Neural crest cell (in vitro differentiated cells): ENCODE data around the gene FRMD3. TPM values are rescaled to one million over a fixed set of nuclear protein-coding genes. Genes with fewer than 3 reads are reported as not detected.

ENCODE experiments used
- DNase-seq: peaks from one replicate; pipeline ENCODE4 v3.0.0; 2021; ENCODE audit warnings: low read depth, mixed read lengths, low spot score
- H3K27ac Mint-ChIP-seq: one replicate; pipeline ENCODE4 v1.8.0; 2021; ENCODE audit warnings: mild to moderate bottlenecking, mixed read lengths; ENCODE audit not compliant: unreplicated experiment
- H3K27me3 Mint-ChIP-seq: 2 replicates; pipeline ENCODE4 v1.8.0; 2021; ENCODE audit warnings: low read depth, mild to moderate bottlenecking, mixed read lengths
- H3K36me3 Mint-ChIP-seq: 2 replicates; pipeline ENCODE4 v1.8.0; 2021; ENCODE audit warnings: low read depth, mild to moderate bottlenecking, mixed read lengths
- H3K4me1 Mint-ChIP-seq: 2 replicates; pipeline ENCODE4 v1.8.0; 2021; ENCODE audit warnings: mixed read lengths
- H3K4me3 Mint-ChIP-seq: one replicate; pipeline ENCODE4 v1.8.0; 2021; ENCODE audit warnings: mild to moderate bottlenecking, mixed read lengths
- H3K9me3 Mint-ChIP-seq: 2 replicates; pipeline ENCODE4 v1.8.0; 2021; ENCODE audit warnings: mixed read lengths
- total RNA-seq: library from RNA; stranded (reverse); gene quantifications from 2 replicates; pipeline ENCODE4 v1.2.1, GENCODE V29; 2021
- TF ChIP-seq, protein P1 (sequence below): fragments of 200-600 bp; sonication (generic); conservative IDR thresholded peaks from 2 replicates; pipeline ENCODE4 v1.5.0; 2021; ENCODE audit warnings: antibody characterized with exemption, mild to moderate bottlenecking

FRMD3 gene
- total RNA-seq, 1 donor from 2014 or later: 2.3 TPM

DNA sequence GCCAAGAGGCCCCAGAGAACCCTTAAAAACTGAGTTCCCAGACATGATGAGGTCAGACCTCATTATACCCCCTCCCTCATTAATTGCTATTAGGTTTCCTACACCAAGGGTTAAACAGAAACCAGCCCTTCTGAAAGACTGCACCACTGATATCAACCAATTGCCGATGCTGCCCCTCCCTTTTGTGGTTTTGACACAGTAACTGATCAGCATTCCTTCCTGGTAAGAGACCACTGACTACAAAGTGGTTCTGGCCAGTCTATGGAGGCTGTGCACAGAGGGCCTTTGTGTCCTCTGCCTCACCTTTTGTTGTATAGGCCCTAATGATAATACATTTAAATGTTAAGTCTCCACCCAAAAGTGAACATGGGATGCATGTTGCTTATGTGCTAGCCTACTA is 201.5 kb downstream of the FRMD3 start:
- no peak for DNase-seq
- no peaks in the 10 kb centered on the region for H3K4me1 Mint-ChIP-seq
- TF ChIP-seq, protein P1, sequence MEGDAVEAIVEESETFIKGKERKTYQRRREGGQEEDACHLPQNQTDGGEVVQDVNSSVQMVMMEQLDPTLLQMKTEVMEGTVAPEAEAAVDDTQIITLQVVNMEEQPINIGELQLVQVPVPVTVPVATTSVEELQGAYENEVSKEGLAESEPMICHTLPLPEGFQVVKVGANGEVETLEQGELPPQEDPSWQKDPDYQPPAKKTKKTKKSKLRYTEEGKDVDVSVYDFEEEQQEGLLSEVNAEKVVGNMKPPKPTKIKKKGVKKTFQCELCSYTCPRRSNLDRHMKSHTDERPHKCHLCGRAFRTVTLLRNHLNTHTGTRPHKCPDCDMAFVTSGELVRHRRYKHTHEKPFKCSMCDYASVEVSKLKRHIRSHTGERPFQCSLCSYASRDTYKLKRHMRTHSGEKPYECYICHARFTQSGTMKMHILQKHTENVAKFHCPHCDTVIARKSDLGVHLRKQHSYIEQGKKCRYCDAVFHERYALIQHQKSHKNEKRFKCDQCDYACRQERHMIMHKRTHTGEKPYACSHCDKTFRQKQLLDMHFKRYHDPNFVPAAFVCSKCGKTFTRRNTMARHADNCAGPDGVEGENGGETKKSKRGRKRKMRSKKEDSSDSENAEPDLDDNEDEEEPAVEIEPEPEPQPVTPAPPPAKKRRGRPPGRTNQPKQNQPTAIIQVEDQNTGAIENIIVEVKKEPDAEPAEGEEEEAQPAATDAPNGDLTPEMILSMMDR: no peak
- H3K36me3 Mint-ChIP-seq: no peaks in the 10 kb centered on the region
- no peak overlapping the region for H3K4me3 Mint-ChIP-seq
- H3K27me3 Mint-ChIP-seq: no peaks in the 10 kb centered on the region
- H3K9me3 Mint-ChIP-seq: no peaks in the 10 kb centered on the region
- H3K27ac Mint-ChIP-seq: peak overlapping the region; percentile 5

DNA sequence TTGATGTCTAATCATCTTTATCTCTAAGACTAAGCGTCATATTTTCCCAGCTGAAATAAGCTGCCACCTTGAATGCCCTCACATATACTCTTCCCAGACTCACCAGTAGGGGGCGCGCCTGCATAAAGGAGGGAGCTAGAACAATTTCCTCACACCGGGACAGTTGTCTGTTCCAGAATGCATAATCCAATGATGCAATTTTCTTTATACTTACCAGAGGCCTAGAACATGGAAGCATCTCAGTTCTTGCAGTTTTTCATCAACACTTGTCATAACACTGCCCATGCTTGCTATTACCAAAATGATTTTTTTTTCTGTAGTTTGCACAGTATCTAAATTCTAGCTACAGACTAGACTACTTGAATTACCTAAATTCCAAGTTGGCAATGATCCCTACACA is 203.9 kb downstream of the FRMD3 start:
- peak; percentile 81 for DNase-seq
- no peak overlapping the region for H3K27ac Mint-ChIP-seq
- H3K4me1 Mint-ChIP-seq: no peaks in the 10 kb centered on the region
- H3K4me3 Mint-ChIP-seq: no peak overlapping the region
- H3K9me3 Mint-ChIP-seq: no peaks in the 10 kb centered on the region
- no peaks in the 10 kb centered on the region for H3K27me3 Mint-ChIP-seq
- TF ChIP-seq, protein P1: peak; percentile 94
- no peaks in the 10 kb centered on the region for H3K36me3 Mint-ChIP-seq

- Mint-ChIP-seq H3K4me1 (peaks cover 14% of the 10 kb centered on the region), H3K27ac (no peak overlapping the region), H3K9me3 (no peaks in the 10 kb centered on the region), H3K36me3 (no peaks in the 10 kb centered on the region), H3K27me3 (no peaks in the 10 kb centered on the region), H3K4me3 (no peak overlapping the region)
- TF ChIP-seq, protein P1: peak; percentile 38
- DNase-seq: no peak
These were observed 207.7 kb downstream of the FRMD3 start for GRCh38 chr9:83330207-83331196.

DNA sequence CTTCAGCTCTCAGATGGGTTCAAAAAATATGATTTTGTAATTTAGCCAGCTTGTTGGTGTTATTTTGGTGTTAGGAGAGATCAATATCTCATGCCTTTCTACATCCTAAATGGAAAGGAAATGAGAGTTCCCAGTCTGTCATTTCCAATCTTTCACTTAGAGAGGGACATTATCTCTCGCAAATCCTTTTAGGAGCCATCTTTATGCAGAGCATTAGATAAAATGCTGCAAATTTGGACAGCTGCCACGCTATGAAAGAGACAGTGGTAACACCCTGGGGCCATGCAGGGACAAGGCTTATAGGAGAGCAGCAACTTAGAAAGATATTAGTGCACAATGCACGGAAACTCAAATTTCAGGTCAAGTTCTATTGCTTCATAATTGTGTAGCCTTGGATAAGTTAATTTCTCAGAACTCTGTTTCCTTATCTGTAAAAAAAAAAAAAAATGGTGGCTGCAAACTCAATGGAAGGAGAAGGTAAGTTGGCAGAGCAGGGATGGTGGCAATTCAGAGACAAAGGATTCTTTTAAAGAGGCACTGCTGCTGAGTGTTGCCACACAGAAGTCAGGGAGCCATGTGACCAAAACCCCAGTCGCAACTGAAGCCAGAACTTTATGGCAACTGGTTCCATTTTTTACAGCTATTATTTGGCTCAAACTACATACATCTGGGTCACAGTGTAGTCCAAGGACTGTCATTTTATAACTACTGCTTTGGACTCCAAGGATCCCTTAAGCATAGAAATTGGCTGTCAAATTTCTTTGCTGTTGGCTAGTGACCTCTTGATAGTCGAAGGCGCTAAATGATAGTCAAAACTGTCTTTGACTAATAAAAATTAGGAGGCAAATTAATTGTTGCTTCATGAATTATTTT is 210.2 kb downstream of the FRMD3 start:
- peak overlapping the region; percentile 7 for H3K27ac Mint-ChIP-seq
- H3K4me1 Mint-ChIP-seq: peaks cover 14% of the 10 kb centered on the region
- H3K27me3 Mint-ChIP-seq: no peaks in the 10 kb centered on the region
- no peak overlapping the region for H3K4me3 Mint-ChIP-seq
- TF ChIP-seq, protein P1: no peak
- DNase-seq: no peak
- H3K36me3 Mint-ChIP-seq: no peaks in the 10 kb centered on the region
- peaks cover 1% of the 10 kb centered on the region for H3K9me3 Mint-ChIP-seq

DNA sequence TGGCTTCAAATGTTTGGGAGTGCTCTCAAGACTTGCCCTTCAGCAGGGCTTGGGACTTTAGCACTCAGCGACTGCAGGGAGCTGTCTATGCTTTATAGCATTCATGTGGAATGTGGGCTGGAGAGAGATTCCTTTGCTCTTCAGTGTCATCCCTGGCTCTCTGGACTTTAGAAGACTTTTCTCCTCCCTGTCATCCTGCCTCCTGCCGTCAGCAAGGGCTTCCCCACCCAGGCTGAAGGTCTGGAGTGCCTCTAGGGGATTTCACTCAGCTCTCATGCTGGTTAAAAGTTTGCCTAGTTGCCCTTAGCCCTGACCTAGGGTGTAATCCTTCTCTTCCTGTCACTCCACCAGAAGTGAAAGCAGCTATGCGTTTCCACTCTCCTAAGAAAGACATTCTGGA is 210.9 kb downstream of the FRMD3 start:
- peaks cover 14% of the 10 kb centered on the region for H3K4me1 Mint-ChIP-seq
- H3K27ac Mint-ChIP-seq: peak overlapping the region; percentile 7
- TF ChIP-seq, protein P1: no peak
- no peak for DNase-seq
- no peaks in the 10 kb centered on the region for H3K27me3 Mint-ChIP-seq
- peaks cover 5% of the 10 kb centered on the region for H3K9me3 Mint-ChIP-seq
- H3K36me3 Mint-ChIP-seq: no peaks in the 10 kb centered on the region
- H3K4me3 Mint-ChIP-seq: no peak overlapping the region
